ENCODE measurements around the gene LGMN.

The LGMN gene

GRCh38 chr14:92748259-92749016 is at the start of gene LGMN:
LGMN (minus strand) TSS chr14:92748627; CDS start chr14:92732786, 15,841 bp downstream.
- Histone ChIP-seq H3K4me1 (ENCODE audit: insufficient read depth, low read length) (peaks cover 8% of the 10 kb centered on the region), H2AFZ (ENCODE audit: low read depth, low read length) (peak within 1 kb of the TSS; percentile 92), H3K27me3 (ENCODE audit: insufficient read depth, low read length) (no peaks in the 10 kb centered on the region), H3K4me3 (ENCODE audit: low read length) (peak within 1 kb of the TSS; percentile 92), H3K9me3 (ENCODE audit: low read length) (no peaks in the 10 kb centered on the region), H3K36me3 (ENCODE audit: insufficient read depth, low read length) (no peaks in the 10 kb centered on the region)

GRCh38 chr14:92794961-92795360 is 46.5 kb upstream of the LGMN start:
- H3K9me3 ChIP-seq (ENCODE audit: low read length): no peaks in the 10 kb centered on the region
- H3K4me3 ChIP-seq (ENCODE audit: low read length): peak overlapping the region; percentile 72
- no peaks in the 10 kb centered on the region for H3K27me3 ChIP-seq (ENCODE audit: insufficient read depth, low read length)
- peaks cover 20% of the 10 kb centered on the region for H3K4me1 ChIP-seq (ENCODE audit: insufficient read depth, low read length)
- peaks cover 22% of the 10 kb centered on the region for H3K36me3 ChIP-seq (ENCODE audit: insufficient read depth, low read length)
- peak overlapping the region; percentile 8 for H2AFZ ChIP-seq (ENCODE audit: low read depth, low read length)

- Histone ChIP-seq H3K4me1 (ENCODE audit: insufficient read depth, low read length) (peaks cover 20% of the 10 kb centered on the region), H3K9me3 (ENCODE audit: low read length) (no peaks in the 10 kb centered on the region), H3K4me3 (ENCODE audit: low read length) (peak overlapping the region; percentile 72), H2AFZ (ENCODE audit: low read depth, low read length) (peak overlapping the region; percentile 8), H3K36me3 (ENCODE audit: insufficient read depth, low read length) (peaks cover 18% of the 10 kb centered on the region), H3K27me3 (ENCODE audit: insufficient read depth, low read length) (no peaks in the 10 kb centered on the region)
These were observed 46.1 kb upstream of the LGMN start for GRCh38 chr14:92794547-92794941.

- H3K9me3 ChIP-seq (ENCODE audit: low read length): no peaks in the 10 kb centered on the region
- peaks cover 20% of the 10 kb centered on the region for H3K4me1 ChIP-seq (ENCODE audit: insufficient read depth, low read length)
- peak within 1 kb of the TSS; percentile 72 for H3K4me3 ChIP-seq (ENCODE audit: low read length)
- H2AFZ ChIP-seq (ENCODE audit: low read depth, low read length): peak within 1 kb of the TSS; percentile 64
- H3K36me3 ChIP-seq (ENCODE audit: insufficient read depth, low read length): peaks cover 18% of the 10 kb centered on the region
- no peaks in the 10 kb centered on the region for H3K27me3 ChIP-seq (ENCODE audit: insufficient read depth, low read length)
These were observed 45.5 kb upstream of the LGMN start, which contains the start of gene GOLGA5 for GRCh38 chr14:92793709-92794546. GOLGA5 (plus strand) TSS chr14:92794305; CDS start chr14:92797438, 3,133 bp downstream.

- peaks cover 20% of the 10 kb centered on the region for H3K4me1 ChIP-seq (ENCODE audit: insufficient read depth, low read length)
- H3K36me3 ChIP-seq (ENCODE audit: insufficient read depth, low read length): peaks cover 8% of the 10 kb centered on the region
- H3K9me3 ChIP-seq (ENCODE audit: low read length): no peaks in the 10 kb centered on the region
- H2AFZ ChIP-seq (ENCODE audit: low read depth, low read length): no peak overlapping the region
- no peak overlapping the region for H3K4me3 ChIP-seq (ENCODE audit: low read length)
- H3K27me3 ChIP-seq (ENCODE audit: insufficient read depth, low read length): no peaks in the 10 kb centered on the region
These were observed 44.5 kb upstream of the LGMN start for GRCh38 chr14:92792885-92793284.

GRCh38 chr14:92789457-92790089 is 41.1 kb upstream of the LGMN start:
- H3K36me3 ChIP-seq (ENCODE audit: insufficient read depth, low read length): no peaks in the 10 kb centered on the region
- no peak overlapping the region for H3K4me3 ChIP-seq (ENCODE audit: low read length)
- peaks cover 9% of the 10 kb centered on the region for H3K4me1 ChIP-seq (ENCODE audit: insufficient read depth, low read length)
- H3K9me3 ChIP-seq (ENCODE audit: low read length): no peaks in the 10 kb centered on the region
- no peaks in the 10 kb centered on the region for H3K27me3 ChIP-seq (ENCODE audit: insufficient read depth, low read length)
- no peak overlapping the region for H2AFZ ChIP-seq (ENCODE audit: low read depth, low read length)

GRCh38 chr14:92787554-92787953 is 39.1 kb upstream of the LGMN start:
- no peaks in the 10 kb centered on the region for H3K36me3 ChIP-seq (ENCODE audit: insufficient read depth, low read length)
- H3K4me1 ChIP-seq (ENCODE audit: insufficient read depth, low read length): no peaks in the 10 kb centered on the region
- no peaks in the 10 kb centered on the region for H3K9me3 ChIP-seq (ENCODE audit: low read length)
- H2AFZ ChIP-seq (ENCODE audit: low read depth, low read length): no peak overlapping the region
- no peak overlapping the region for H3K4me3 ChIP-seq (ENCODE audit: low read length)
- H3K27me3 ChIP-seq (ENCODE audit: insufficient read depth, low read length): no peaks in the 10 kb centered on the region

- Histone ChIP-seq H2AFZ (ENCODE audit: low read depth, low read length) (no peak overlapping the region), H3K4me1 (ENCODE audit: insufficient read depth, low read length) (no peaks in the 10 kb centered on the region), H3K36me3 (ENCODE audit: insufficient read depth, low read length) (no peaks in the 10 kb centered on the region), H3K9me3 (ENCODE audit: low read length) (no peaks in the 10 kb centered on the region), H3K27me3 (ENCODE audit: insufficient read depth, low read length) (no peaks in the 10 kb centered on the region), H3K4me3 (ENCODE audit: low read length) (no peak overlapping the region)
These were observed 38.0 kb upstream of the LGMN start for GRCh38 chr14:92786427-92786756.

- no peak overlapping the region for H2AFZ ChIP-seq (ENCODE audit: low read depth, low read length)
- H3K4me3 ChIP-seq (ENCODE audit: low read length): no peak overlapping the region
- no peaks in the 10 kb centered on the region for H3K9me3 ChIP-seq (ENCODE audit: low read length)
- no peaks in the 10 kb centered on the region for H3K36me3 ChIP-seq (ENCODE audit: insufficient read depth, low read length)
- no peaks in the 10 kb centered on the region for H3K4me1 ChIP-seq (ENCODE audit: insufficient read depth, low read length)
- no peaks in the 10 kb centered on the region for H3K27me3 ChIP-seq (ENCODE audit: insufficient read depth, low read length)
These were observed 37.4 kb upstream of the LGMN start for GRCh38 chr14:92785667-92786426.

- Histone ChIP-seq H3K36me3 (ENCODE audit: insufficient read depth, low read length) (no peaks in the 10 kb centered on the region), H2AFZ (ENCODE audit: low read depth, low read length) (no peak overlapping the region), H3K27me3 (ENCODE audit: insufficient read depth, low read length) (no peaks in the 10 kb centered on the region), H3K9me3 (ENCODE audit: low read length) (no peaks in the 10 kb centered on the region), H3K4me3 (ENCODE audit: low read length) (no peak overlapping the region), H3K4me1 (ENCODE audit: insufficient read depth, low read length) (no peaks in the 10 kb centered on the region)
These were observed 35.5 kb upstream of the LGMN start for GRCh38 chr14:92783813-92784431.

GRCh38 chr14:92781350-92781749 is 32.9 kb upstream of the LGMN start:
- no peaks in the 10 kb centered on the region for H3K36me3 ChIP-seq (ENCODE audit: insufficient read depth, low read length)

GRCh38 chr14:92780444-92781232 is 32.2 kb upstream of the LGMN start:
- Histone ChIP-seq H3K27me3 (ENCODE audit: insufficient read depth, low read length) (peaks cover 2% of the 10 kb centered on the region), H3K36me3 (ENCODE audit: insufficient read depth, low read length) (no peaks in the 10 kb centered on the region)

More at GRCh38 chr14:92781350-92781749, 32.9 kb upstream of the LGMN start:
- peaks cover 2% of the 10 kb centered on the region for H3K27me3 ChIP-seq (ENCODE audit: insufficient read depth, low read length)
- H3K9me3 ChIP-seq (ENCODE audit: low read length): no peaks in the 10 kb centered on the region
- no peak overlapping the region for H3K4me3 ChIP-seq (ENCODE audit: low read length)
- H2AFZ ChIP-seq (ENCODE audit: low read depth, low read length): no peak overlapping the region
- H3K4me1 ChIP-seq (ENCODE audit: insufficient read depth, low read length): no peaks in the 10 kb centered on the region

More at GRCh38 chr14:92780444-92781232, 32.2 kb upstream of the LGMN start:
- Histone ChIP-seq H3K9me3 (ENCODE audit: low read length) (no peaks in the 10 kb centered on the region), H3K4me3 (ENCODE audit: low read length) (no peak overlapping the region), H3K4me1 (ENCODE audit: insufficient read depth, low read length) (no peaks in the 10 kb centered on the region), H2AFZ (ENCODE audit: low read depth, low read length) (no peak overlapping the region)

All from neuron (in vitro differentiated cells).